K562 (cell line): ENCODE measurements around the gene LAMTOR5. TPM values are rescaled to one million over a fixed set of nuclear protein-coding genes. Genes with fewer than 3 reads are reported as not detected.

Experiments
- ATAC-seq: fragments of 200-7000 bp; cut with Tn5 transposase; 3 replicates; pipeline ENCODE4 v1.9.1; 2020; ENCODE audit warnings: moderate library complexity
- BruUV-seq: library from RNA; stranded (reverse); fragments of 400-500 nt; replicated peaks from 2 replicates; lab custom pipeline; 2021; lab: Mats Ljungman, UMichigan
- CTCF ChIA-PET: fragments of 300-600 bp; formaldehyde crosslinking; extraction: SDS; loops from one replicate; lab custom pipeline; 2021; ENCODE audit warnings: low intra/inter-chr PET ratio; lab: Yijun Ruan, JAX
- POLR2A ChIA-PET: fragments of 300-600, 350-650 bp; sonication (Branson Sonifier 250); formaldehyde crosslinking; extraction: SDS; loops from one replicate; lab custom pipeline; 2021; ENCODE audit warnings: antibody characterized with exemption, inconsistent platforms; lab: Yijun Ruan, JAX
- DNase-seq, 4 experiments: peaks; one replicate each; pipeline versions ENCODE4 v3.0.0 to v3.0.0-alpha.2; 2011 to 2018; ENCODE audit warnings: low spot score in 3 of 4, mixed read lengths in 3 of 4; ENCODE audit errors: extremely low read depth in 1 of 4
- FAIRE-seq: peaks from 2 replicates; lab custom pipeline; 2011; peaks lifted over from hg19 to GRCh38; lab: Jason Lieb, UNC
- H2AFZ ChIP-seq: 2 replicates; pipeline ENCODE4 v1.6.0; 2011; ENCODE audit warnings: low read depth, low read length, control low read depth, inconsistent platforms
- H3K27ac ChIP-seq: fragments of 200-600 bp; 3 replicates; pipeline ENCODE4 v1.8.0; 2011; ENCODE audit warnings: low read depth, mild to moderate bottlenecking, control low read depth, inconsistent platforms, low read length, moderate library complexity, mixed read lengths; ENCODE audit errors: extremely low read depth
- H3K27me3 ChIP-seq, 2 experiments: fragments of 300-600 bp in 1 of 2; 2 replicates in 1 of 2; 3 replicates in 1 of 2; pipeline versions ENCODE4 v1.6.0 to v1.8.0; 2011; ENCODE audit warnings: inconsistent platforms in 2 of 2, low read length in 2 of 2, mild to moderate bottlenecking in 1 of 2, mixed read lengths in 1 of 2, moderate library complexity in 1 of 2; ENCODE audit not compliant: control insufficient read depth in 2 of 2, insufficient read depth in 2 of 2
- H3K36me3 ChIP-seq: fragments of 300-600 bp; 3 replicates; pipeline ENCODE4 v1.8.0; 2011; ENCODE audit warnings: mild to moderate bottlenecking, low read length, inconsistent platforms; ENCODE audit not compliant: control insufficient read depth, insufficient read depth
- H3K4me1 ChIP-seq, 2 experiments: fragments of 200-600 bp in 1 of 2; replicated peaks in 1 of 2; 2 replicates in 1 of 2; 3 replicates in 1 of 2; pipeline versions ENCODE4 v1.5.1 to v1.8.0; 2011; ENCODE audit warnings: inconsistent platforms in 2 of 2, low read length in 2 of 2, mild to moderate bottlenecking in 1 of 2, mixed read lengths in 1 of 2, moderate library complexity in 1 of 2; ENCODE audit not compliant: control insufficient read depth in 2 of 2, insufficient read depth in 2 of 2
- H3K4me2 ChIP-seq: 2 replicates; pipeline ENCODE4 v1.6.1; 2011; ENCODE audit warnings: low read length, control low read depth, inconsistent platforms, mixed read lengths; ENCODE audit not compliant: insufficient read depth
- H3K4me3 ChIP-seq: fragments of 200-600 bp; sonication (generic), shearing (Covaris generic); 2 replicates; pipeline ENCODE4 v1.5.1; 2016; ENCODE audit warnings: control low read depth, inconsistent platforms
- H3K79me2 ChIP-seq: fragments of 200-600 bp; 3 replicates; pipeline ENCODE4 v1.8.0; 2011; ENCODE audit warnings: low read length, inconsistent platforms; ENCODE audit not compliant: control insufficient read depth, insufficient read depth
- H3K9ac ChIP-seq, 2 experiments: 2 replicates each; pipeline versions ENCODE4 v1.6.0 to v1.6.1; 2011; ENCODE audit warnings: low read depth in 2 of 2, low read length in 2 of 2, control low read depth in 1 of 2, inconsistent platforms in 1 of 2, mild to moderate bottlenecking in 1 of 2, mixed read lengths in 1 of 2; ENCODE audit not compliant: insufficient read depth in 1 of 2
- H3K9me1 ChIP-seq: one replicate; pipeline ENCODE4 v1.6.0; 2011; ENCODE audit warnings: inconsistent platforms, mild to moderate bottlenecking, low read length, moderate library complexity; ENCODE audit not compliant: control insufficient read depth, insufficient read depth
- H3K9me3 ChIP-seq: replicated peaks from 2 replicates; pipeline ENCODE4 v1.5.1; 2011; ENCODE audit warnings: low read depth, low read length, inconsistent platforms; ENCODE audit not compliant: control insufficient read depth, insufficient read depth
- H4K20me1 ChIP-seq: replicated peaks from 2 replicates; pipeline ENCODE4 v1.6.1; 2011; ENCODE audit warnings: low read length, inconsistent platforms, mixed read lengths; ENCODE audit not compliant: control insufficient read depth, insufficient read depth
- ATF2 ChIP-seq: sonication (generic); formaldehyde crosslinking; IDR thresholded peaks from 2 replicates; pipeline ENCODE4 v1.8.1; 2022; ENCODE audit warnings: missing genetic modification reagents
- BRD4 ChIP-seq: fragments of 200-600 bp; sonication (generic); IDR thresholded peaks from 2 replicates; pipeline ENCODE4 v1.6.1; 2017; ENCODE audit warnings: inconsistent platforms
- CCNT2 ChIP-seq: IDR thresholded peaks from 2 replicates; pipeline ENCODE4 v1.6.1; 2011; ENCODE audit warnings: borderline replicate concordance, low read depth, mild to moderate bottlenecking, moderate library complexity, mixed read lengths, low read length; ENCODE audit not compliant: insufficient read length; ENCODE audit errors: extremely low read depth
- CHD1 ChIP-seq: fragments of 200-600 bp; sonication (generic); IDR thresholded peaks from one replicate; pipeline ENCODE4 v1.6.1; 2012; ENCODE audit warnings: mild to moderate bottlenecking, moderate library complexity, low read length, inconsistent platforms
- FOXA1 ChIP-seq: fragments of 450-650 bp; IDR thresholded peaks from 2 replicates; pipeline ENCODE4 v1.6.1; 2016; ENCODE audit warnings: mild to moderate bottlenecking, borderline replicate concordance
- HNRNPLL ChIP-seq: fragments of 200-400 bp; formaldehyde crosslinking; IDR thresholded peaks from 2 replicates; pipeline ENCODE4 v1.6.1; 2017; ENCODE audit warnings: low read length, low read depth, mild to moderate bottlenecking; ENCODE audit not compliant: poor library complexity, severe bottlenecking
- KLF13 ChIP-seq: fragments of 450-650 bp; IDR thresholded peaks from 2 replicates; pipeline ENCODE4 v1.6.1; 2016; ENCODE audit warnings: missing genetic modification characterization, low read depth, mild to moderate bottlenecking, missing compliant biosample characterization, moderate library complexity, borderline replicate concordance
- LCOR ChIP-seq: sonication (generic); formaldehyde crosslinking; IDR thresholded peaks from 2 replicates; pipeline ENCODE4 v1.8.0; 2022; ENCODE audit warnings: mild to moderate bottlenecking, missing genetic modification reagents
- RBM15 ChIP-seq: fragments of 200-400 bp; formaldehyde crosslinking; IDR thresholded peaks from 2 replicates; pipeline ENCODE4 v1.6.1; 2018; ENCODE audit warnings: mild to moderate bottlenecking, low read length, moderate library complexity; ENCODE audit not compliant: insufficient read depth
- SETDB1 ChIP-seq: IDR thresholded peaks from one replicate; pipeline ENCODE4 v1.6.1; 2012; ENCODE audit warnings: low read length, control low read depth, inconsistent platforms
- SRF ChIP-seq, 2 experiments: fragments of 250-450, 450-650 bp in 1 of 2; sonication (Bioruptor Pico) in 1 of 2; sonication (generic) in 1 of 2; formaldehyde crosslinking; IDR thresholded peaks; 2 replicates each; pipeline versions ENCODE4 v1.5.0 to v1.5.1; 2020 to 2022; ENCODE audit warnings: mild to moderate bottlenecking in 1 of 2, missing genetic modification reagents in 1 of 2
- STAG1 ChIP-seq: sonication (generic); formaldehyde crosslinking; IDR thresholded peaks from 2 replicates; pipeline ENCODE4 v1.5.0; 2020; ENCODE audit warnings: missing genetic modification reagents, borderline replicate concordance
- ZBTB26 ChIP-seq: fragments of 450-650 bp; formaldehyde crosslinking; IDR thresholded peaks from 2 replicates; pipeline ENCODE4 v1.4.0; 2022; ENCODE audit warnings: missing genetic modification characterization
- ZNF165 ChIP-seq: fragments of 250-450 bp; sonication (Bioruptor Pico); IDR thresholded peaks from 2 replicates; pipeline ENCODE4 v1.4.0; 2020; ENCODE audit warnings: borderline replicate concordance
- ZNF232 ChIP-seq: sonication (generic); formaldehyde crosslinking; IDR thresholded peaks from 2 replicates; pipeline ENCODE4 v1.8.0; 2022; ENCODE audit warnings: mild to moderate bottlenecking, missing genetic modification reagents
- ZNF282 ChIP-seq: sonication (generic); formaldehyde crosslinking; IDR thresholded peaks from 2 replicates; pipeline ENCODE4 v1.8.1; 2023; ENCODE audit warnings: missing genetic modification reagents
- ZNF324 ChIP-seq: fragments of 250-450 bp; sonication (Bioruptor Pico); IDR thresholded peaks from 2 replicates; pipeline ENCODE4 v1.4.0; 2020; ENCODE audit warnings: mild to moderate bottlenecking
- ZNF644 ChIP-seq: fragments of 200-800 bp; sonication (Bioruptor generic); IDR thresholded peaks from 2 replicates; pipeline ENCODE4 v1.6.1; 2016; ENCODE audit warnings: low read depth, missing genetic modification characterization, missing compliant biosample characterization
- WGBS: fragments of 100-300 bp; shearing (Covaris generic); methylation state at CpG from one replicate; pipeline ENCODE4 v1.1.6; 2016; ENCODE audit warnings: low coverage, mixed read lengths; ENCODE audit not compliant: insufficient coverage; ENCODE audit errors: missing lambda C conversion rate; 5-methylcytosine and 5-hydroxymethylcytosine counted together
- in situ Hi-C: fragments of 300-500 bp; cut with MboI; formaldehyde crosslinking; loops from 4 replicates; pipeline ENCODE4 v1.15.0; 2018; ENCODE audit warnings: inconsistent platforms, mixed read lengths
- intact Hi-C: fragments of 100-400 bp; cut with micrococcal nuclease; formaldehyde crosslinking; loops from 2 replicates; pipeline ENCODE4 v1.14.2; 2022
- polyA plus RNA-seq, 8 experiments: library from polyadenylated mRNA; depleted of rRNA in 4 of 8; stranded (reverse) in 5 of 8; unstranded in 3 of 8; fragments of >200 nt; fragmentation: Nextera tagmentation in 2 of 8; fragmentation: Illumina TruSeq in 1 of 8; extraction: Ambion mirVana in 2 of 8; extraction: Trizol in 1 of 8; gene quantifications; 2 replicates each; pipeline versions ENCODE4 v1.2.1 to v1.2.3, GENCODE V29; 2011 to 2014; ENCODE audit warnings: inconsistent platforms in 1 of 8, missing spikeins in 1 of 8
- total RNA-seq, 7 experiments: library from RNA; depleted of rRNA in 6 of 7; stranded (reverse); fragments of >200 nt in 6 of 7; fragmentation: Illumina TruSeq in 2 of 7; extraction: Trizol in 2 of 7; gene quantifications; 2 replicates each; pipeline versions ENCODE4 v1.2.1 to v1.2.3, GENCODE V29; 2011 to 2021; ENCODE audit warnings: low replicate concordance in 1 of 7

LAMTOR5 gene
- total and polyA plus RNA-seq, 9 of the 15 experiments (the other 6 are each of a cell fraction or from before 2014, with no cell fraction given) = 118 to 712 (median 241) TPM

- H3K79me2 ChIP-seq = peaks cover 79% of the 10 kb centered on the region
- H3K4me2 ChIP-seq = no peak overlapping the region
- intact Hi-C loops = no loop called here
These were observed 43.3 kb downstream of the LAMTOR5 start for GRCh38 chr1:110364221-110364620.

GRCh38 chr1:110361856-110362255, 45.6 kb downstream of the LAMTOR5 start:
- BruUV-seq = no TSS peak
- ChIA-PET CTCF (interaction anchor here (0.6 kb wide), 1 partner anchor 35 kb away, joined by 3 read pairs; no protein-coding TSS in a partner anchor), POLR2A (interaction anchor here (0.6 to 1.1 kb wide), 5 partner anchors 13 to 741 kb away, joined by 3 to 4 read pairs (median 3); no protein-coding TSS in a partner anchor)
- Histone ChIP-seq H3K27me3 (no peaks in the 10 kb centered on the region), H3K36me3 (peaks cover 80% of the 10 kb centered on the region), H3K27ac (no peak overlapping the region), H3K4me3 (no peak overlapping the region), H2AFZ (no peak overlapping the region), H3K9me1 (no peaks in the 10 kb centered on the region), H3K4me1 (no peaks in the 10 kb centered on the region), H3K79me2 (peaks cover 90% of the 10 kb centered on the region), H3K4me2 (no peak overlapping the region), H3K9ac (no peak overlapping the region), H4K20me1 (no peaks in the 10 kb centered on the region), H3K9me3 (no peaks in the 10 kb centered on the region)
- WGBS = 90% methylated on average over 1 of the region's 1 CpG
- no peak for FAIRE-seq
- no peak for DNase-seq
- ATAC-seq = no peak
- in situ Hi-C loops (no loop called here), intact Hi-C loops (no loop called here)
- no peak for TF ChIP-seq ZNF165 (CRISPR knock-in tag)
- no peak for TF ChIP-seq FOXA1
- no peak for TF ChIP-seq ATF2 (CRISPR knock-in tag)
- TF ChIP-seq ZNF282 (CRISPR knock-in tag) = no peak
- TF ChIP-seq ZBTB26 (CRISPR knock-in tag) = no peak
- no peak for TF ChIP-seq ZNF232 (CRISPR knock-in tag)
- TF ChIP-seq HNRNPLL = no peak
- TF ChIP-seq ZNF324 (CRISPR knock-in tag) = no peak
- TF ChIP-seq BRD4 = no peak
- TF ChIP-seq LCOR (CRISPR knock-in tag) = no peak
- TF ChIP-seq CHD1 = no peak
- TF ChIP-seq CCNT2 = no peak
- TF ChIP-seq SRF (CRISPR knock-in tag; IDR thresholded peaks at IDR 0.05) = no peak

More at GRCh38 chr1:110364221-110364620, 43.3 kb downstream of the LAMTOR5 start:
- BruUV-seq = no TSS peak
- Histone ChIP-seq H4K20me1 (no peaks in the 10 kb centered on the region), H3K9ac (no peak overlapping the region), H3K9me3 (no peaks in the 10 kb centered on the region), H3K4me3 (no peak overlapping the region), H3K36me3 (peaks cover 70% of the 10 kb centered on the region), H3K27me3 (no peaks in the 10 kb centered on the region), H3K27ac (no peak overlapping the region), H2AFZ (no peak overlapping the region), H3K9me1 (no peaks in the 10 kb centered on the region), H3K4me1 (no peaks in the 10 kb centered on the region)
- WGBS = 75% methylated on average over 2 of the region's 3 CpGs
- ChIA-PET POLR2A (interaction anchor here (0.6 to 0.9 kb wide), 5 partner anchors 9 to 1264 kb away, joined by 3 to 6 read pairs (median 4); no protein-coding TSS in a partner anchor), CTCF (no interaction called here)
- no peak for TF ChIP-seq ZNF644 (tag)
- no peak for TF ChIP-seq STAG1 (CRISPR knock-in tag)
- TF ChIP-seq KLF13 (tag) = no peak
- TF ChIP-seq RBM15 = no peak
- TF ChIP-seq SETDB1 = no peak
- FAIRE-seq (no peak), ATAC-seq (no peak), DNase-seq (no peak)
- in situ Hi-C loops = no loop called here
